Activated naive CD4-positive, alpha-beta T cell treated with Interleukin-2 at 50 U/mL for 16 hours (primary cell): ENCODE data around the gene PGC.

Source experiments
- DNase-seq: peaks from one replicate; pipeline ENCODE4 v3.0.0-alpha.2; 2020

PGC gene

GRCh38 chr6:41728073-41728936 lies 18.9 kb downstream of the PGC start:
- DNase-seq, result no peak

GRCh38 chr6:41727705-41728072 lies 19.5 kb downstream of the PGC start:
- DNase-seq, result no peak

GRCh38 chr6:41726876-41727275 lies 20.3 kb downstream of the PGC start:
- DNase-seq, result no peak

GRCh38 chr6:41724586-41725501 lies 22.4 kb downstream of the PGC start:
- DNase-seq, result no peak

- no peak for DNase-seq
These were observed 23.0 kb downstream of the PGC start for GRCh38 chr6:41724228-41724580.

GRCh38 chr6:41723530-41724227 lies 23.5 kb downstream of the PGC start:
- no peak for DNase-seq

GRCh38 chr6:41722969-41723529 lies 24.1 kb downstream of the PGC start:
- DNase-seq, result no peak

GRCh38 chr6:41721414-41721813 lies 25.8 kb downstream of the PGC start:
- DNase-seq, result no peak

GRCh38 chr6:41720783-41721182 lies 26.4 kb downstream of the PGC start:
- DNase-seq, result no peak

- DNase-seq, result no peak
These were observed 27.0 kb downstream of the PGC start for GRCh38 chr6:41720262-41720620.

- DNase-seq, result no peak
These were observed 27.5 kb downstream of the PGC start for GRCh38 chr6:41719436-41720261.

- no peak for DNase-seq
These were observed 28.4 kb downstream of the PGC start for GRCh38 chr6:41718828-41719227.

GRCh38 chr6:41717392-41717736 lies 29.8 kb downstream of the PGC start:
- no peak for DNase-seq

- no peak for DNase-seq
These were observed 30.4 kb downstream of the PGC start for GRCh38 chr6:41716516-41717391.

GRCh38 chr6:41715795-41716515 lies 31.2 kb downstream of the PGC start:
- DNase-seq, result no peak

GRCh38 chr6:41714556-41715273 lies 32.5 kb downstream of the PGC start:
- DNase-seq, result no peak

GRCh38 chr6:41713650-41714291 lies 33.4 kb downstream of the PGC start:
- no peak for DNase-seq

GRCh38 chr6:41713159-41713649 lies 34.0 kb downstream of the PGC start:
- DNase-seq, result no peak

- DNase-seq, result no peak
These were observed 34.5 kb downstream of the PGC start for GRCh38 chr6:41712651-41713103.
